WERI-Rb-1 (cell line): ENCODE data around the gene MGAT3.
"Not testable (repeated sequence)": the region's sequence is repeated elsewhere in the genome, so short reads cannot be mapped to it uniquely, and the experiment has no call there.

Experiments
- DNase-seq: peaks from one replicate; pipeline ENCODE4 v3.0.0-alpha.2; 2020
- H3K27ac ChIP-seq: fragments of 250-450 bp; sonication (Bioruptor Pico); 2 replicates; pipeline ENCODE4 v1.5.1; 2020; ENCODE audit warnings: mild to moderate bottlenecking, moderate library complexity
- H3K27me3 ChIP-seq: fragments of 250-450 bp; sonication (Bioruptor Pico); 2 replicates; pipeline ENCODE4 v1.5.1; 2021; ENCODE audit warnings: mild to moderate bottlenecking, low read depth, moderate library complexity; ENCODE audit not compliant: insufficient read depth, severe bottlenecking
- H3K36me3 ChIP-seq: fragments of 250-450 bp; sonication (Bioruptor Pico); 2 replicates; pipeline ENCODE4 v1.5.1; 2020; ENCODE audit warnings: mild to moderate bottlenecking, moderate library complexity
- H3K4me3 ChIP-seq: 2 replicates; pipeline ENCODE4 v1.5.1; 2011; ENCODE audit warnings: low read depth, mild to moderate bottlenecking, control low read depth, low read length
- H3K9me3 ChIP-seq: fragments of 250-450 bp; sonication (Bioruptor Pico); 2 replicates; pipeline ENCODE4 v1.5.1; 2021; ENCODE audit warnings: mild to moderate bottlenecking, moderate library complexity; ENCODE audit not compliant: severe bottlenecking
- CTCF ChIP-seq: IDR thresholded peaks from 2 replicates; pipeline ENCODE4 v1.5.1; 2011; ENCODE audit warnings: low read depth, mild to moderate bottlenecking, control low read depth, inconsistent platforms, low read length

Gene MGAT3

DNA sequence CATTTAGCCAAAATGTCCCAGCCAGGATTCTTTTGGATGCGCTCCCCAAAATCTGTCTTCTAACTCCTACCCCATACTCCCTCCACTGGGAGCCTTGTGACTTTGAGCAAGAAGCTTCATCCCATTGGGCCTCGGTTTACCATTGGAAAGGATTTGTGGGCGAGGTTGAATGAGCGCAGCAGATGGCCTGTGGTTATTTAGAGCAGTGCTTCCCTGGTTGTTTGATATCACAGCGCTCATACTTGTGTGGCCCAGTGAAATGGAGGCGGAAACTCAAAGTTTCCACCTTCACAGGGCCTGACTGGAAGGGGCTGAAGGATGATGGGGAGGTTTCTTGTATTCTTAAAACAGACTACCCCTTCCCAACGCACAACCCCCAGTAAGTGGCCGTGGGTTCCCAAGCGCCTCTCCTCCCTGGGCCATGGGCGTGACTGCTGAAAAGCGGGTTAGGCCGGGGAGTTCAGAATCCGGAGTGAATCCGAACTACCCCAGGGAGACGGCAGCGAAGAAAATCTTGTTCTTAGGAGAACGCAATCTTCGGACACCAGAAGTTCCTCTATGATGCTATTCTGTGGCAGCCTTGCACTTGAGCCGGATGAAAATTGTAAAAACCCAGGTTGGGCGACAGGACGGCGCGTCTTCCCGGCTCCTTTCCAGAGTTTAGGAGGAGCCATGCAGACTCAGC lies 62.3 kb downstream of the MGAT3 start:
- peak; percentile 62 for DNase-seq
- Histone ChIP-seq H3K27me3 (no peaks in the 10 kb centered on the region), H3K4me3 (peak overlapping the region; percentile 99), H3K27ac (peak overlapping the region; percentile 100), H3K9me3 (no peaks in the 10 kb centered on the region), H3K36me3 (peaks cover 67% of the 10 kb centered on the region)
- no peak for TF ChIP-seq CTCF

DNA sequence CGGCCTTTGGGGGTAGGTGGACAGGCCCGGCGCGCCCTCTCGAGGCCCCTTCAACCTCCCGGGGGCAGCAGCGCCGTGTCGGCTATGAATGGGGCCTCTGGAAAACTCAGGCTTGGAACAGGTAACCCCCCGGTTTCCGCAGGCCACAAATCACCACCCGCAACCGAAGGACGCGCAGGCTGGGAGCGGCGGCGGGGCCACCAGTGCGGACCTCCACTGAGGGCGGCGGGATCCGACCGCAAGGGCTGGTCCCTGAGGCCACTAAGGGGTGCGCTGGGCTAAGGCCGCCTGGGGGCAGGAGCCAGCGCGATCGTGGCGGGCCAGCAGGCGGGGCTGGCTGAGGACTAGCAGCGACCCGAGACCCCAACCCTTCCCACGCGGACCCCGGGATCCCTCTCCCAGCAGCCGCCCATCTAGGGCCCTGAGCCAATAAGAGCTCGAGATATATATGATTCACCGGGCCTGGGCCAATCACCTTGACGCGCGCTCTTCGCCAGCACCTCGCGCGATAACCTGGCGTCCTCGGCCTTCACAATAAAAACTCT lies 62.9 kb downstream of the MGAT3 start:
- TF ChIP-seq CTCF, result peak; percentile 32
- H3K27ac ChIP-seq, result peak overlapping the region; percentile 100
- no peaks in the 10 kb centered on the region for H3K27me3 ChIP-seq
- DNase-seq, result peak; percentile 98
- no peaks in the 10 kb centered on the region for H3K9me3 ChIP-seq
- peaks cover 67% of the 10 kb centered on the region for H3K36me3 ChIP-seq
- H3K4me3 ChIP-seq, result peak overlapping the region; percentile 99

- H3K27ac ChIP-seq, result peak within 1 kb of the TSS; percentile 100
- peaks cover 67% of the 10 kb centered on the region for H3K36me3 ChIP-seq
- H3K4me3 ChIP-seq, result peak within 1 kb of the TSS; percentile 99
- H3K27me3 ChIP-seq, result no peaks in the 10 kb centered on the region
- peak; percentile 87 for DNase-seq
- TF ChIP-seq CTCF, result no peak
- no peaks in the 10 kb centered on the region for H3K9me3 ChIP-seq
Observed at GRCh38 chr22:39520226-39521105, 63.7 kb downstream of the MGAT3 start, which contains the start of gene ATF4. Gene ATF4 (plus strand): TSS chr22:39520562. CDS start chr22:39521446, 884 bp downstream.

DNA sequence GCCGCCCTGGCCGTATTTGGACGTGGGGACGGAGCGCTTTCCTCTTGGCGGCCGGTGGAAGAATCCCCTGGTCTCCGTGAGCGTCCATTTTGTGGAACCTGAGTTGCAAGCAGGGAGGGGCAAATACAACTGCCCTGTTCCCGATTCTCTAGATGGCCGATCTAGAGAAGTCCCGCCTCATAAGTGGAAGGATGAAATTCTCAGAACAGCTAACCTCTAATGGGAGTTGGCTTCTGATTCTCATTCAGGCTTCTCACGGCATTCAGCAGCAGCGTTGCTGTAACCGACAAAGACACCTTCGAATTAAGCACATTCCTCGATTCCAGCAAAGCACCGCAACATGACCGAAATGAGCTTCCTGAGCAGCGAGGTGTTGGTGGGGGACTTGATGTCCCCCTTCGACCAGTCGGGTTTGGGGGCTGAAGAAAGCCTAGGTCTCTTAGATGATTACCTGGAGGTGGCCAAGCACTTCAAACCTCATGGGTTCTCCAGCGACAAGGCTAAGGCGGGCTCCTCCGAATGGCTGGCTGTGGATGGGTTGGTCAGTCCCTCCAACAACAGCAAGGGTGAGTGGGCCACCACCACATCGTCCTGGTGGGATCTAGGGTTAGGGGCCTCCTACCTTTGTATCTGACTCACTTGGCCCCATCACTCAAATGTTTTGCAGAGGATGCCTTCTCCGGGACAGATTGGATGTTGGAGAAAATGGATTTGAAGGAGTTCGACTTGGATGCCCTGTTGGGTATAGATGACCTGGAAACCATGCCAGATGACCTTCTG lies 64.5 kb downstream of the MGAT3 start:
- Histone ChIP-seq H3K27ac (peak overlapping the region; percentile 100), H3K4me3 (peak overlapping the region; percentile 99), H3K36me3 (peaks cover 60% of the 10 kb centered on the region)
- not testable (repeated sequence) for DNase-seq, H3K9me3 ChIP-seq, H3K27me3 ChIP-seq

- not testable (repeated sequence) for H3K9me3 ChIP-seq, H3K27me3 ChIP-seq, DNase-seq
- Histone ChIP-seq H3K36me3 (peaks cover 56% of the 10 kb centered on the region), H3K4me3 (peak overlapping the region; percentile 99), H3K27ac (peak overlapping the region; percentile 65)
Observed at GRCh38 chr22:39522091-39522490, 65.3 kb downstream of the MGAT3 start.

- Histone ChIP-seq H3K4me3 (peak overlapping the region; percentile 99), H3K27me3 (no peaks in the 10 kb centered on the region), H3K9me3 (no peaks in the 10 kb centered on the region), H3K27ac (peak overlapping the region; percentile 65), H3K36me3 (peaks cover 52% of the 10 kb centered on the region)
- TF ChIP-seq CTCF, result no peak
- DNase-seq, result peak; percentile 55
Observed at GRCh38 chr22:39522567-39523300, 65.9 kb downstream of the MGAT3 start.
